Mesothelial cell of epicardium (in vitro differentiated cells): ENCODE data around the gene COL23A1. TPM values are rescaled to one million over a fixed set of nuclear protein-coding genes. Genes with fewer than 3 reads are reported as not detected.
A peak's percentile ranks its signal among the peaks of the same experiment; 100 is the strongest.

Source experiments
- DNase-seq, 2 experiments: peaks; one replicate each; pipeline ENCODE4 v3.0.0; 2021; ENCODE audit warnings: low spot score in 2 of 2; ENCODE audit not compliant: unreplicated experiment in 2 of 2
- H3K27ac Mint-ChIP-seq: 2 replicates; pipeline ENCODE4 v1.8.0; 2021; ENCODE audit warnings: mixed read lengths
- H3K27me3 Mint-ChIP-seq: 2 replicates; pipeline ENCODE4 v1.8.0; 2021; ENCODE audit warnings: low read depth, mixed read lengths
- H3K36me3 Mint-ChIP-seq: 2 replicates; pipeline ENCODE4 v1.8.0; 2021; ENCODE audit warnings: mixed read lengths
- H3K4me1 Mint-ChIP-seq: 2 replicates; pipeline ENCODE4 v1.8.0; 2021; ENCODE audit warnings: mixed read lengths
- H3K4me3 Mint-ChIP-seq: 2 replicates; pipeline ENCODE4 v1.8.0; 2021; ENCODE audit warnings: mild to moderate bottlenecking, moderate library complexity, mixed read lengths
- H3K9me3 Mint-ChIP-seq: 2 replicates; pipeline ENCODE4 v1.8.0; 2021; ENCODE audit warnings: mixed read lengths
- total RNA-seq: library from RNA; stranded (reverse); gene quantifications from 3 replicates; pipeline ENCODE4 v1.2.1, GENCODE V29; 2021
- TF ChIP-seq, protein P1 (sequence below): fragments of 200-600 bp; sonication (generic); IDR thresholded peaks from one replicate; pipeline ENCODE4 v1.5.0; 2021; ENCODE audit warnings: antibody characterized with exemption; ENCODE audit not compliant: unreplicated experiment

The COL23A1 gene
- total RNA-seq, 1 donor from 2014 or later, result 13.6 TPM

- no peaks in the 10 kb centered on the region for H3K9me3 Mint-ChIP-seq
- DNase-seq, result no peak
- TF ChIP-seq, protein P1, sequence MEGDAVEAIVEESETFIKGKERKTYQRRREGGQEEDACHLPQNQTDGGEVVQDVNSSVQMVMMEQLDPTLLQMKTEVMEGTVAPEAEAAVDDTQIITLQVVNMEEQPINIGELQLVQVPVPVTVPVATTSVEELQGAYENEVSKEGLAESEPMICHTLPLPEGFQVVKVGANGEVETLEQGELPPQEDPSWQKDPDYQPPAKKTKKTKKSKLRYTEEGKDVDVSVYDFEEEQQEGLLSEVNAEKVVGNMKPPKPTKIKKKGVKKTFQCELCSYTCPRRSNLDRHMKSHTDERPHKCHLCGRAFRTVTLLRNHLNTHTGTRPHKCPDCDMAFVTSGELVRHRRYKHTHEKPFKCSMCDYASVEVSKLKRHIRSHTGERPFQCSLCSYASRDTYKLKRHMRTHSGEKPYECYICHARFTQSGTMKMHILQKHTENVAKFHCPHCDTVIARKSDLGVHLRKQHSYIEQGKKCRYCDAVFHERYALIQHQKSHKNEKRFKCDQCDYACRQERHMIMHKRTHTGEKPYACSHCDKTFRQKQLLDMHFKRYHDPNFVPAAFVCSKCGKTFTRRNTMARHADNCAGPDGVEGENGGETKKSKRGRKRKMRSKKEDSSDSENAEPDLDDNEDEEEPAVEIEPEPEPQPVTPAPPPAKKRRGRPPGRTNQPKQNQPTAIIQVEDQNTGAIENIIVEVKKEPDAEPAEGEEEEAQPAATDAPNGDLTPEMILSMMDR, result no peak
- no peaks in the 10 kb centered on the region for H3K27me3 Mint-ChIP-seq
- H3K4me1 Mint-ChIP-seq, result peaks cover 2% of the 10 kb centered on the region
- peaks cover 26% of the 10 kb centered on the region for H3K36me3 Mint-ChIP-seq
- H3K27ac Mint-ChIP-seq, result no peak overlapping the region
- H3K4me3 Mint-ChIP-seq, result no peak overlapping the region
Observed at GRCh38 chr5:178221853-178222252, 368.3 kb downstream of the COL23A1 start.

- H3K4me1 Mint-ChIP-seq, result peaks cover 2% of the 10 kb centered on the region
- H3K9me3 Mint-ChIP-seq, result no peaks in the 10 kb centered on the region
- DNase-seq, result no peak
- no peak overlapping the region for H3K4me3 Mint-ChIP-seq
- H3K36me3 Mint-ChIP-seq, result peaks cover 24% of the 10 kb centered on the region
- no peaks in the 10 kb centered on the region for H3K27me3 Mint-ChIP-seq
- TF ChIP-seq, protein P1, result no peak
- no peak overlapping the region for H3K27ac Mint-ChIP-seq
Observed at GRCh38 chr5:178221282-178221681, 368.9 kb downstream of the COL23A1 start.

- no peak for DNase-seq
- Mint-ChIP-seq H3K27ac (peak overlapping the region; percentile 30), H3K4me3 (no peak overlapping the region), H3K27me3 (no peaks in the 10 kb centered on the region), H3K9me3 (no peaks in the 10 kb centered on the region), H3K4me1 (peaks cover 2% of the 10 kb centered on the region), H3K36me3 (peaks cover 24% of the 10 kb centered on the region)
- TF ChIP-seq, protein P1, result no peak
Observed at GRCh38 chr5:178218827-178219226, 371.4 kb downstream of the COL23A1 start.

DNA sequence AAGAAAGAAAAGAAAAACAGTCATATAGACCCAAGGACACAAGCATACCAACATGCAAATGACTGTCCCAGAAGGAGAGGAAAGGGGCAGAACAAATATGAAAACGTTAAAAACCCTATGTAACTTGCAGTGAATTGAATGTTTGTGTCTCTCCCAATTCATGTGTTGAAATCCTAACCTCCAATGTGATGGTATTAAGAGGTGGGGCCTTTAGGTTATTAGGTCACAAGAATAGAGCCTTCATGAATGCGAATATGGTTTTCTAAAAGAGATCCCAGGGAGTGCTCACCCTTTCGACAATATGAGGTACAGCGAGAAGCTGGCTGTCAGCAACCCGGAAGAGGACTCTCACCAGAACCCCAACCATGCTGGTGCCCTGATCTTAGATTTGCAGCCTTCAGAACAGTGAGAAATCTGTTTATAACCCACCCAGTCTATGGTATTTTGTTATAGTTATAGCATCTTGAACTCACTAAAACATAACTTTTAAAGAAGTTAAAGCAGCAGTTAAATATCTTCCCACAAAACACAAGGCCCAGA lies 371.9 kb downstream of the COL23A1 start:
- Mint-ChIP-seq H3K27ac (peak overlapping the region; percentile 30), H3K27me3 (no peaks in the 10 kb centered on the region), H3K36me3 (peaks cover 25% of the 10 kb centered on the region), H3K4me3 (no peak overlapping the region), H3K9me3 (no peaks in the 10 kb centered on the region), H3K4me1 (peaks cover 2% of the 10 kb centered on the region)
- DNase-seq, result no peak
- TF ChIP-seq, protein P1, result no peak

- Mint-ChIP-seq H3K4me1 (peaks cover 2% of the 10 kb centered on the region), H3K36me3 (peaks cover 23% of the 10 kb centered on the region), H3K9me3 (no peaks in the 10 kb centered on the region), H3K27ac (no peak overlapping the region), H3K27me3 (no peaks in the 10 kb centered on the region), H3K4me3 (no peak overlapping the region)
- TF ChIP-seq, protein P1, result no peak
- DNase-seq, result no peak
Observed at GRCh38 chr5:178216779-178217178, 373.4 kb downstream of the COL23A1 start.

GRCh38 chr5:178216088-178216534 lies 374.1 kb downstream of the COL23A1 start:
- TF ChIP-seq, protein P1, result no peak
- peaks cover 23% of the 10 kb centered on the region for H3K36me3 Mint-ChIP-seq
- no peak for DNase-seq
- no peaks in the 10 kb centered on the region for H3K4me1 Mint-ChIP-seq
- H3K4me3 Mint-ChIP-seq, result no peak overlapping the region
- H3K27me3 Mint-ChIP-seq, result no peaks in the 10 kb centered on the region
- H3K27ac Mint-ChIP-seq, result no peak overlapping the region
- no peaks in the 10 kb centered on the region for H3K9me3 Mint-ChIP-seq
